ENCODE data around the gene SLC12A7.

GRCh38 chr5:1086137-1086536, 25.7 kb downstream of the SLC12A7 start:
- TF ChIP-seq, protein P1, sequence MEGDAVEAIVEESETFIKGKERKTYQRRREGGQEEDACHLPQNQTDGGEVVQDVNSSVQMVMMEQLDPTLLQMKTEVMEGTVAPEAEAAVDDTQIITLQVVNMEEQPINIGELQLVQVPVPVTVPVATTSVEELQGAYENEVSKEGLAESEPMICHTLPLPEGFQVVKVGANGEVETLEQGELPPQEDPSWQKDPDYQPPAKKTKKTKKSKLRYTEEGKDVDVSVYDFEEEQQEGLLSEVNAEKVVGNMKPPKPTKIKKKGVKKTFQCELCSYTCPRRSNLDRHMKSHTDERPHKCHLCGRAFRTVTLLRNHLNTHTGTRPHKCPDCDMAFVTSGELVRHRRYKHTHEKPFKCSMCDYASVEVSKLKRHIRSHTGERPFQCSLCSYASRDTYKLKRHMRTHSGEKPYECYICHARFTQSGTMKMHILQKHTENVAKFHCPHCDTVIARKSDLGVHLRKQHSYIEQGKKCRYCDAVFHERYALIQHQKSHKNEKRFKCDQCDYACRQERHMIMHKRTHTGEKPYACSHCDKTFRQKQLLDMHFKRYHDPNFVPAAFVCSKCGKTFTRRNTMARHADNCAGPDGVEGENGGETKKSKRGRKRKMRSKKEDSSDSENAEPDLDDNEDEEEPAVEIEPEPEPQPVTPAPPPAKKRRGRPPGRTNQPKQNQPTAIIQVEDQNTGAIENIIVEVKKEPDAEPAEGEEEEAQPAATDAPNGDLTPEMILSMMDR (IDR thresholded peaks at IDR 0.05): no peak
- TF ChIP-seq POLR2A (IDR thresholded peaks at IDR 0.05): no peak
